Stimulated activated CD4-positive, alpha-beta T cell treated with anti-CD3 and anti-CD28 coated beads, TNF-alpha, amount 100 ng/mL, for 4 hours (primary cell): ENCODE results near the gene UNC45B.
A peak's percentile ranks its signal among the peaks of the same experiment; 100 is the strongest.
"Not testable (repeated sequence)": the region's sequence is repeated elsewhere in the genome, so short reads cannot be mapped to it uniquely, and the experiment has no call there.

Source experiments
- DNase-seq, 3 experiments: peaks; one replicate each; pipeline ENCODE4 v3.0.0-alpha.2; 2020; ENCODE audit warnings: low read depth in 3 of 3

Gene UNC45B

GRCh38 chr17:35142467-35142796 lies 5.2 kb upstream of the UNC45B start:
- DNase-seq: no peak

GRCh38 chr17:35144840-35145239 lies 2.8 kb upstream of the UNC45B start:
- no peak for DNase-seq

GRCh38 chr17:35146214-35146833 lies 1.3 kb upstream of the UNC45B start:
- no peak for DNase-seq

GRCh38 chr17:35148144-35148543 lies 527 bp downstream of the UNC45B start:
- DNase-seq: no peak

GRCh38 chr17:35149941-35150340 lies 2.3 kb downstream of the UNC45B start:
- DNase-seq: no peak

- not testable (repeated sequence) for DNase-seq
These were observed 3.5 kb downstream of the UNC45B start for GRCh38 chr17:35151080-35151479.

- no peak for DNase-seq
These were observed 5.0 kb downstream of the UNC45B start for GRCh38 chr17:35152421-35153140.

- DNase-seq: no peak
These were observed 6.9 kb downstream of the UNC45B start for GRCh38 chr17:35154196-35155165.

GRCh38 chr17:35155246-35155645 lies 7.6 kb downstream of the UNC45B start:
- DNase-seq: no peak

GRCh38 chr17:35159940-35160339 lies 12.3 kb downstream of the UNC45B start:
- no peak for DNase-seq

- DNase-seq: peak in 1 of 3 experiments; percentile 18
These were observed 13.0 kb downstream of the UNC45B start for GRCh38 chr17:35160354-35161201.

GRCh38 chr17:35161281-35161761 lies 13.7 kb downstream of the UNC45B start:
- no peak for DNase-seq

- DNase-seq: no peak
These were observed 15.1 kb downstream of the UNC45B start for GRCh38 chr17:35162755-35163154.

- DNase-seq: no peak
These were observed 16.3 kb downstream of the UNC45B start for GRCh38 chr17:35163886-35164285.

GRCh38 chr17:35164716-35165115 lies 17.1 kb downstream of the UNC45B start:
- no peak for DNase-seq

- no peak for DNase-seq
These were observed 18.9 kb downstream of the UNC45B start for GRCh38 chr17:35166526-35166925.

- no peak for DNase-seq
These were observed 19.4 kb downstream of the UNC45B start for GRCh38 chr17:35167046-35167445.

GRCh38 chr17:35167666-35168065 lies 20.0 kb downstream of the UNC45B start:
- no peak for DNase-seq

- DNase-seq: no peak
These were observed 22.3 kb downstream of the UNC45B start for GRCh38 chr17:35169835-35170363.

- no peak for DNase-seq
These were observed 23.6 kb downstream of the UNC45B start for GRCh38 chr17:35170968-35171771.
